HuH-7 (cell line): ENCODE data around the gene DAPK2.

ENCODE experiments used
- DNase-seq: peaks from one replicate; pipeline ENCODE4 v3.0.0; 2011; ENCODE audit warnings: low spot score

DAPK2 gene

DNA sequence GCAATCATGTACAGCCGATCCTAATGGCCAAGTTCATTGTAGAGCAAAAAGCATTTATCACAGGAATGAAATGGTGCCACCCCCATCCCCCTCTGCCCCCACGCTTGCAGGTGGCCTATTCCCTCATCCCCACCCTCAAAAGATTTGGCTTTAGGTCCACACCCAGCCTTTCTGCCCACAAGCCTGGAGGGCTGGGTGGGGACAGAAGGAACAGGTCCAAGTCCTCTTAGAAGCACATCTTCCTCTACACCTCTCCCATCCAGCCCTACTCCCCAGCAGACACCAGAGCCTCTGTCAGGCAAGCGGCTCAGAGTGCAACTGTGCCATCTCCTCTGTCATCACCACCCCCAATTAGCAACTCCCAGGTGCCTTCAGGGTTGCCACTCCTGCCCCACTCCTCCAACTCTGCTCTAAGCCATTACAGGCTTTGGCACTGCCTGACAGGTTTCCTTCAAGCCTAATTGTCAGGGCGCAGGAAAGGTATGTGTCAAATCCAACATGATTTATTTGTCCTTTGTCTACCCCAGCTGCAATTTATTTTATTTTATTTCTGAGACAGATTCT, 49.4 kb downstream of the DAPK2 start:
- DNase-seq: no peak

DNA sequence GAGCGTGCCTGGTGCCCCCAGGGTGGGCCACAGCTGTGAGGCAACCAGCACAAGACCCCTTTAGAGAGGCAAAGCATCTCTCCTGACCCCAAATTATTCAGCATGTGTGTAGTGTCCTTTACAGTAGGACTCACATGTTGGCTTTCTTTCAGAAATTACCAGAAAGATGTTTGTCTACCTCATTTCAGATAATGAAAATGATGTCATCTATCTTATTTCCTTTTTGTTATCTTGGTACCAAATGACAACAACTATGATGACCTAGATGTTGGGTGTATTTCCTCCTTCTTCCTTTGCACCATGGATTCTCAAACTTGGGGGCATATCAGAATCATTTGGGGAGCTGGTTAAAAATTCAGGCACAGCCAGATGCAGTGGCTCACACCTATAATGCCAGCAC, 50.5 kb downstream of the DAPK2 start:
- DNase-seq: no peak

DNA sequence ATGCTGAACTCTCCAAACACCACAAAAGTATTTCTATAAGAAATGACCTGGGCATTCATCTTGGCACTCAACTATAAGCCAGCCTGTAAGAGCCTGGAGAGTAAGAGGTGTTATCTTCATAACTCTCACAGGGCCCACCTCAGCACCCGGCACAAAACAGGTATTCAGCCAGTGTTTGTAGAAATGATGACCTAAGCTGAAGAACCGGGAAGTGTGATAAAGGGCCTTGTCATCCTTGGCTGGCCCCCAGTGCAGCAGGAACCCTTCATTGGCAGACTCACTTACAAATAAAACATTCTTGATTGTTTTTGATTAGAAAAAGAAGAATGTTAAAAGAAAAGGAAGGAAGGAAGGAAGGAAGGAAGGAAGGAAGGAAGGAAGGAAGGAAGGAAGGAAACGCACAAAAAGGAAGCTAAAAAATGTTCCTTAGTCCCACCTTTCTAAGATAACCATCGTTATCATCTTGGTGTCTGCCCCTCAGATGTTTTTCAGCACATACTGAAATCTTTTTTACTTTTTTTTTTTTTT, 52.1 kb downstream of the DAPK2 start:
- DNase-seq: no peak

DNA sequence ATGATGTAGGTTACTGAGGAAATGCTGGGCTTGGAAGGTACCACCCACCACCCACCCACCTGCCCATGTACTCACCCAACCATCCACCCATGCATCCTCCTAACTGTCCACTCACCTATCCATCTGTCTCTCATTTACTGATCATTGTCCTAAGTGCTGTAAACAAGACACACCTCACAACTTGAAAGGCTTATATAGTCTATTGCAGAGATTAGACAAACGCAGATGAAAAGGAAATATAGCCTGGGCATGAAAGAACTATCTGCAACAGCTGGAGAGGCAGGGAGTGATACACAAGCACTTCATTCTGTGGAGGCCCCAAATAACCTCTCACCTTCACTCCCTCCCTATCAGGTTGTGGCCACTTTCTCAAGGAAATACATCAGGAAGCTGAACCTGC, 54.0 kb downstream of the DAPK2 start:
- DNase-seq: no peak

DNA sequence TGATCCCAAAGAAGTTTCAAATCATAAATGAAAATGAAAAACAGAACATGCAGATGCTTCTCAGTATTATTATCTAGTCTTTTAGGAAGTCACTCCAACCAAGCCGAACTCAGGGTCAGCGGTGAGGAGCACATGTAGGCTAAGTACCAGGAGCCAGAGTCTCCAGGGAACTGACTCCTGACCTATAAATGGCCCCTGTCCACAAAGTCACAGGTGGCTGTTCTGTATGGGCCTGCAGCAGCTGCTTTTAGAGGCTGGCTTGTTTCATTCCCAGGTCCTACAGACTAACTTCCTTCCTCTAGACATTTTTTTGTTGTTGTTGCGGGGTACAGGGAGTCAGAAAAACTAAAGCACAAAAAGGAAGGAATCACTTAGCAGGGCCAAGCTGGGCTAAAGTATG, 54.6 kb downstream of the DAPK2 start:
- no peak for DNase-seq

DNA sequence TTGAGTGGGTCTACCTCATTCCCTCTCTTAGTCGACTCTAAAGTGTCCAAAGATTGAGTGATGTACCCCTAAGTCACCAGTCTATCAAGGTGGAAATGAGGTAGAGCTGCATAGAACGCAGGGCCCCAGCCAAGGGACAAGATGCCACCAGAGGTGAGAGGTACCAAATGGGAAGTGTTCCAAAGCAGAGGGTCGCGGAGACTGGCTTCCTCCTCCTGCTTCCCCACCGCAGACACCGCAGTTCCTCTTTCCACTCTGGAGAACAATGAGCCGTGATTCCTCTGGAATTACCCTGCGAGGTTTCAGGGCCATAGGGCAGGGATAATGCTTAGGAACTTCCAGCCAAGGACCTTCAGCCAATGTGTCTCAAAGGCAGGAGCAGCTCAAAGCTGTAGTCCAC, 55.8 kb downstream of the DAPK2 start:
- no peak for DNase-seq

DNA sequence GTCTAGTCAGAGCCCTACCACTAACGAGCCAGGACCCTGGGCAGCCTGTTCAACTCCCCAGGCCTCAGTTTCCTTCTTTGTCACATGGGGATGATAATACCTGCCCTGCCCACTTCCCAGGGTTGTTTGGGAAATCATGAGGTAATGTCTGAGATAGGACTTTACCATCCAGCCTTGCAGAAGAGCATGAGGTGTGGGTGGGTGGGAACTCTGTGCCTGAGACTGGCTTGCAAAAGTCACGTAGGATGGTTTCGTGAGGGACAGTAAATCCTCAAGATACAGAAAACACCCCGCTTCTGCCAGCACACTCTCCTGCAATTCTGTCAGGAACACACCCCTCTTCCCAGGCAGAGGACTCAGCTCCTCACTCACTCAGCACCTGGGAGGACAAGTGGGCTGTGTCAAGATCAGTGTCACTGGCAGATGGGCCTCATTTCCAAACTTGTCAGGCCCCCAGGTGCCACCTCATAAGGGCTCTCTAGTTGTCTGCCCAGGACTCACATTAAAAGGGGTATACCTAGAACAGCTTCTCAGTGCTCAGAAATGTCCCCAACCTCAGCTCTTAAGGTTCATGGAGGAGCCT, 58.4 kb downstream of the DAPK2 start:
- no peak for DNase-seq

DNA sequence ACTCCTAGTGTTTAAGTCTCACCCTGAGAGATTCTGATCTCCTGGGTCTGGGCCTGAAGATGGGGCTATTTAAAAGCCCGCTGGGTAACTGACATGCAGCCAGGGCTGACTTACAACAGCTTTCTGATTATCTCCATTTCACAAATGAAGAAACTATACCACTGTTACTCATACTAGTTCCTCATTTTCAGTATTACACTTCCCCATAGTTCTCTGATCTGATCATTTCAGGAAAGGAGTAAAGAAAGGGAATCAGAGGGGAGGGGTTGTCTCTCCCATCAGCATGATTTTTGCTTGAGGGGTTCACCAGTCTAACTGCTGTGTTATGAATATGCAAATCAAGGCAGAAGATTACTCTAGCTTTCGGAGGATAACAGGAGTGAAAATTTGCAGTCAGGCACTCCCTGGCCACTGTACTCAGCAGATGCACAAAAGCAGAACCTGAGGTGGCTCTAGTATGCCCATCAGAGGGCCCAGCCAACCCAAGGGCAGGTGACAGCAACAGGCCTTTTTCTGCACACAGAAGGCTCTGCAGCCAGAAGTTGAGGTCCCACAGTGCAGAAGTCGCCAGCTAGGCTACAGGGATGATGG, 59.4 kb downstream of the DAPK2 start:
- no peak for DNase-seq

DNA sequence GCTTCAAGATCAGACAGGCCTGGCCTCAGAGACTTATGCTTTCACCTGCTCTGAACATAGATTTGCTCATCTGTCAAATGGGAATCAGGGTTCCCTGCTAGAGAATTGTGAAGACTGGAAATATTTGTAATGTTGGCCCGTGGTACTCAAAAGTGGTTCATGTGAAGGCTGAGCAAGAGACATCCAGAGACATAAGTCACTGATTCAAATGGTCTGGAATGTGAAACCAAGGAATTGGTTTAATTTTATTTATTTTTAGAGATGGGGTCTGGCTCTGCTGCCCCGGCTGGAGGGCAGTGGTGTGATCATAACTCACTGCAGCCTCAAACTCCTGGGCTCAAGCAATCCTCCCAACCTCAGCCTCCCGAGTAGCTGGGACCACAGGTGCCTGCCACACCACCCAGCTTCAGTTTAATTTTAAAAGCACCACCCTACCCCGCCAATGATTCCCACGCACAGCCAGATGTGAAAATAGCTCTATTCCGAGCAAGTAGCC, 60.1 kb downstream of the DAPK2 start:
- DNase-seq: no peak

DNA sequence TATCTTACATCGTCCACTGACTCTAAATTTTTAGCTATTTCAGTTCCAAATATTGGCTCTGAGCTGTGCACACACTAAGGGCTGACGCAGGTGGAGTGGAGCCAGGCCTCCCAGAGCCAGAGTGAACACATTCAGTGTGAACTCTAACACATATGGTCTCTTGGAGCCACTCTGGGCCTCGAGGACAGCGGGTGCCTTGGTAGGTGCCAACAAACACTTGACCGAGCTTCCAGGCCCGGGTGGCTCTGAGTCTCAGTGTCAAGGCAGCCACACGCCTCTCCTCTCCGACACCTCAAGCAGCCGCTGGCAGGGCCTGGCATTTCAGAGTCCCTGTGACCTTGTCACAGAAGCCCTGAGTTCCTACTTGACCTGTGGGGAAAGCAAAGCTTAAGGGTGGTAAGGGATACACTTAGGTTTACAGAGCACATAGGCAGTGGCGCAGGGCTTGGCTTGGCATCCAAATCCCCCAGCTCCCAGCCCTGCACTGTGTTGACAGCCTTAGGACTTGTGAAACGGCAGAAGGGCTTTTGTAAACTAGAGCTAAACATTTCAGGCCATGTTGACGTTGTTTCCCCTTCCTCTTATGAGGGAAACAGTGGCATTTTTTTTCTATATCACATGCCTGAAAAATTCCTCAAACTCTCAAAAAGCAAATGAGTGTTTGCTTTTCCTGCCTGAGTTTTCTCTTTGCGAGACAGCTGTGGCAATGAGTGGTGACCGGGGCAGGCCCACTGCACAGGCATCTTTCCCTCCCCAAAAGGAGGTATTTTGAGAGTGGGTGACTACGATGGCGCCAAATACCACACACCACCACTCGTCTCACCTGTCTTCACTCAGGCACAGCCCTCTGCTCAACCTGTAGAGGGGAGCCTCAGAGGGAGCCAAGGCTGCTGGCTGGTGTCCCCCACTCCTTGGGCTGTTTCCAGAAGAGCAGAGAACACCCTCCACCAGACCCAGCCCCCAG, 60.8 kb downstream of the DAPK2 start:
- DNase-seq: no peak

DNA sequence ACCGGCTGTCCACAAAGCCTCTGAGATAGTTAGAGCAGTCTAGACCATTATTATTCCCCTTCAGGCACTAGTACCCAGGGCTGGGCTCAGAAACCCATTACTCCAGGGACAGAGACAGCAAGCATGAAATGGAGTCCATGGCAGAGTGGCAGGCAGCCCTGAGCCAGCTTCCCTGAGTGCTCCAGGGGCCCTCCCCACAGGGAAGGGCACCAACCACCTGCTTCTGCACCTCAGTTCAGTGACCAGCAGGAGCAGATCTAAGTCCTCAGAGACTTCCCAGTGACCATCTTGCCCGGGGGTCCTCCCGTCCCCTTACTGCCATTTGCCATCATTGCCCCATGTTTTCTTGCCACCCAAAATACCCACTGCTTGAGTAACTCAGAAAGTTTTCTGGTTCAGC, 62.0 kb downstream of the DAPK2 start:
- DNase-seq: no peak

DNA sequence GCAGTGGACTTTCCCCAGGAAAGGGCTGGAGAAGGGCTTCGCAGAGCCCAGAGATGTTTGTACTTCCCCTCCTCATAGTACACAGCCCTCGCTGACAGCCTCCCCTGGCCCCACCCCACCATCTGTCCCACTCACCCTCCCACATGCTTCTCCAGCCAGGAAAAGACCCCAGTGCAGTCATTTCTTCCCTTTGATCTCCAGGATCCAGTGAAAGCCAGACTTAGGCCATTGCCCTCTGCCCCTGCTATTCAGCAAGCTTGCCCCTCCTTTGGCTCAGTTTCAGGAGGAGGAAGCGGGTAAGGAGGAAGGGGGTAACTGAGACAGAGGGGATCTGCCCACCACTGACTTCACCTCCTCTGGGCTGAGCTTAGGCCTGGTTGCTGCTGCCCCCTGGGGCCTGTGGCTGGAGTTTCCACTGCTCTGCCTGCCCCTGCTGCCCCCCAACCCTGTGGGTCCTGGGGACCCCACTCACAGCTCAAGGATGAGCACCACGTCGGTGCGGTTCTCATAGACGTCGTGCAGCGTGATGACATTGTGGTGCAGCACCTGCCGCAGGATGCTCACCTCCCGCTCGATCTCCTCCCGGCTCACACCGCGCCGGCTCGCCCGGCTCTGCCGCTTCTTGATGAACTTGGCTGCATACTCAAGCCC, 63.1 kb downstream of the DAPK2 start:
- DNase-seq: no peak

DNA sequence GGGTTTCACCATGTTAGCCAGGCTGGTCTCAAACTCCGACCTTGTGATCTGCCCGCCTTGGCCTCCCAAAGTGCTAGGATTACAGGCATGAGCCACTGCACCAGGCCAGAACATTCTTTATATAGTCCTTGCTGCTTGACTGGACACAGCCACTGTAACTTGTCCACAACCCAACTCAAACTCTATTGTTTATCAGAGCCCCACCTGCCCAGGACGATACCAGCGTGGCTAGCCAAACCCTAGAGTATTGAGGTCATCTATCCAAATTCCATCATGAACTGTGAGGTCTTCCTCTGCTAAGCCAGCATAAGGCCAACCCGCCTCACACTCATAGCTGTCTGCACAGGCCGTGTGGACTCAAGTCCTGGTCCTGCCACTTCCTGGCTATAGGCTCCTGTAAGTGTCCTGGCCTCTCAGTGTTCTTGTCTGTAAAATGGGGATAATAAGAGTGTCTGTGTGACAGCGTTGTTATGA, 63.9 kb downstream of the DAPK2 start:
- DNase-seq: no peak

DNA sequence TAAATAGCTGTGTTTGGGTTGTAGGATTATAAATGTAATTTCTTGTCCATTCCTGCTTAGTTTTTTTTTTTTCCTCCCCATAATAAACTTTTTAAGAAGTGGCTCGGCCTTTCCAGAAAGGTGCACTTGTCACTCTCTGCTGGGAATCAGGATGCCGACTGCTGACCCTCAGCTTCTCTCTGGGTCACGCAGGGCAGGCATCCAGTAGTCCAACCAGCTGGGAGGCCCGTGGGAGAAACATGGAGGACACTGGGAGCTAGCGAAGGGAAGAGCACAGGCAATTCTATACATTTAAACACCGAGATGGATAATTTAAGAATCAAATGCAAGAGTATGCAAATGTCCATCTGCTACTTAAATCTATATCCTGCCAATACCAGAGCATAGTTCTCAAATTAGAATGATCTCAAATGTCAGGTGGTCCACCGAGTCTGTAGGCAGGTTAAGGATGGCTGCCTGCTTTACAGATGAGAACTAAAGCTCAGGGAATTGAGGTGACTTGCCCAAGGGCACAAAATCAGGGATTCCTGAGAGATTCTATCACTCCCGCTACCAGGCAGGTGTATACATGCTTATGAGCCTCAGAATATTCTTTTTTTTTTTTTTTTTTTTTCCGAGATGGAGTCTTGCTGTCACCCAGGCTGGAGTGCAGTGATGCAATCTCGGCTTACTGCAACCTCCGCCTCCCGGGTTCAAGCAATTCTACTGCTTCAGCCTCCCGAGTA, 64.5 kb downstream of the DAPK2 start:
- no peak for DNase-seq

DNA sequence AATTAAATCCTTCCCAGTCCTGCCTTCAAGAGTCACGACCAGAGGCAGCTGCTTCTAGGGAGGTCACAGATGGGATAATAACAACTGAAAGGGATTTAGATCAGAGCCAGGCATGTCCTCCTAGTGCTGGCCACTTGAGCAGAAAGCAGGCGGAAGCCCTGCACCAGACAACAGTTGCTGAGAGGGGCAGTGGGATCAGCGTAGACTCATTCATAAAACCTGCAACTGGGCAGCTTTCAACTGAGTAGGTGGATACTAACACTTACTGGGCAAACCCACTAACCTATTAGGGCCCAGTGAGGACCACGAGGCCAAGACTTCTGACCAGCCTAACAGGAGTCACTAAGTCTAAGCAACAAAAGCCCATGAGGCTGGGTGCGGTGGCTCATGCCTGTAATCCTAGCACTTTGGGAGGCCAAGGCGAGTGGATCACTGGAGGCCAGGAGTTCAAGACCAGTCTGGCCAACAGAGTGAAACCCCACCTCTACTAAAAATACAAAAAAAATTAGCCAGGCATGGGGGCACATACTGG, 67.0 kb downstream of the DAPK2 start:
- no peak for DNase-seq

DNA sequence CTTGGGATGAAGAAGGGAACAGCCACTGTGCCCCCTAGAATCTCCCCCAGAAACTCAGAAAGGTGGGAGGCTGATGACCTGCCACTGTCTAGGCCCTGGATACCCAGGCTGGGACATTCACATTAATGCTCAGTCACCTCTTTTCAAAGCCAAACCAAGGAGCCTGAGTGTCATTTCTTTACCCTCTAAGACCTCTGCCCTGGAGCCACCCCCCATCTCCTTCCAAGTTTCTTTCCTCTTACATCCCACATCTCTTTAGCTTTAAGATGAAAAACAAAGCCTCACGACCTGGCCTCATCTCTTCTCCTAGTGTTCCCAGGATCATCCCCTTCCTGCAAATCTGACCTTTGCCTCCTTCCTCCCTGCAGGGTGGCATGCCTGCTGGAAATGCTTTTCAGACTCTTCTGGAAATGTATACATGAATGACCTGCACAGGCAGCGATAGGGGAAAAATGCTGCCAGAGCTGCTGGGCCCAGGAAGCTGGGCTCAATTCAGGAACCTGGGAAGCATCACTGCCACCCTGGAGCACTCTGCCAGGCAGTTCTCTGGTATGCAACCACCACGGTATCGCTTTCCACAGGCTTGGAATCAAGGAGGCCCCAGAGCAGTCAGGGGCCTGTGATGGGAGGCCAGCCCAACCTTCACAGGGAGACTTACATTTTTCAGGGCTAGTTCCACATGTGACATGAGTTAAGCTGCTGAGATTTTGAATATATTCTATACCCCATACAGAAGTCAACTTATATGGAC, 67.6 kb downstream of the DAPK2 start:
- DNase-seq: no peak

DNA sequence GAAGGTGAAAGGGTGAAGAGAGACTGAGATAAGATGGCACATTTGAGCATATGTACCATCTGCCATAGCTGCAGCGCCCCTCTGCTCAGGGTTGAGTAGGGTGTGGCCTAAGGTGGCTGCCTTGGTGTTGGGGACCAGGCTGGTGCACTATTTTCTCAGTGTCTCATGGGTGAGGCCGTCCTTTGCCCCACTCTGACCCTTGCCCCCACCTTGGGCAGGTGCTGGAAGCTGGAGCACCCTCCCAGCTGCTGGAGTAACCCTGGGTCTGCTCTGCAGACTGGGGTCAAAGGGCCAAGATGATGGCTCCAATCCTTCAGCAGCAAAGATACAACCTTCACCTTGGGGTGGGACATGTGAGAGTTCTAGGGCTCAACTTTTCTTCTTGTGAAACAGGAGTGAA, 69.2 kb downstream of the DAPK2 start:
- DNase-seq: no peak

DNA sequence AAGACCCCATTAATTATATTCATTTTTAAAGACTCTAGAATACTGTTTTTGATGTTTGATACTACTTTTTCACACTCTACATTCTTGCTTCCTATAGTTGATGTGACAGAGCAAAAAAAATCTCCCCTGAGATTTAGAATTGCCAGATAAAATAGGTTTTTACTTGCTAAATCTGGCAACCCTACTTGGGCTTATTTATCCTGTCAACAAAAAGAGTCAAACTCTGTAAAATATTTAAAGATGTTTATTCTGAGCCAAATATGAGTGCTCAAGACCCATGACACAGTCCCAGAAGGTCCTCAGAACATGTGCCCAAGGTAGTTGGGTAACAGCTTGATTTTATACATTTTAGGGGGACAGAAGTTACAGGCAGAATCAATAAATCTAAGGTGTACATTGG, 72.3 kb downstream of the DAPK2 start:
- no peak for DNase-seq

DNA sequence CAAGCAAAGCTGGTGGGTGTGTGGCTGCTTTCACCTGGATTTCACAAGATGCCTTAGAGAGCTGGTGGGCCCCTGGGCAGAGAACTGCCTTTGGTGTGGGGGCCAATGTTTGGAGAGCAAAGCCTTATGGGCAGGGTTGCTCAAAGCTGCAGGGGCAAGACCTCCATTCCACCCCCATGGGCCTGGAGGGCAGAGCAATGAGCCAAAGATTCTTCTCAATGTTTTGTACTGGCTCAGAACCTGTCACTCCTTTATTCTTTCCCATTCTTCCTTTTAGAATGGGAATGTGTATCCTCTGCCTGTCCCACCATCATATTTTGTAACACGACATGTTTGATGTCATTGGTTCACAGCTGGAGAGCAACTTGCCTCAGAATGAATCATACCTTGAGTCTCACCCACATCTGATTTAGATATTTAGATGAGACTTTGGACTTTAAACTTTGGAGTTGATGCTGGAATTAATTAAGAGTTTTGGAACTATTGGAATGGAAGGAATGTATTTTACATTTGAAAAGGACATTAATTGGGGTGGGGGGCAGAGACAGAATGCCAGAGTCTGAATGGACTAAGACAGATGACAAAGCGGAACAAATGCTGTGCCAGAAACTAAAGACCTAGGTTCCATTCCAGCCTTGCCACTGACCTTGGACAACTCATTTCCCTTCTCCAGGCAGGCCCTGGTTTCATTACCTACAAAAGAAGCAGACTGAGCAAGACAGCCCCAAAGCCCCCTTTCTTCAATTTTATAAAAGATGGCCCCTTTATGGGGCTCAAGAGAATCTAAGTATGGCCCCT, 72.9 kb downstream of the DAPK2 start:
- DNase-seq: no peak
